Left lung (tissue), 10 donors: ENCODE measurements around the gene KAT8. TPM values are rescaled to one million over a fixed set of nuclear protein-coding genes. Genes with fewer than 3 reads are reported as not detected.
"Not testable (repeated sequence)": the region's sequence is repeated elsewhere in the genome, so short reads cannot be mapped to it uniquely, and the experiment has no call there.

Experiments used
- ATAC-seq: fragments of 200-7000 bp; cut with Tn5 transposase; one replicate; pipeline ENCODE4 v1.9.1; 2020; ENCODE audit warnings: moderate library complexity
- DNase-seq, 4 donors: peaks; one replicate each; pipeline ENCODE4 v3.0.0-alpha.2; 2013 to 2020
- H3K27ac ChIP-seq, 2 donors: fragments of 200-600 bp; sonication (generic) in 1 of 2; one replicate each; pipeline versions ENCODE4 v1.5.0 to v1.8.0; 2020 to 2021
- H3K27me3 ChIP-seq, 2 donors: fragments of 200-600 bp; sonication (generic) in 1 of 2; one replicate each; pipeline versions ENCODE4 v1.5.0 to v1.8.0; 2020 to 2021
- H3K36me3 ChIP-seq, 2 donors: fragments of 200-600 bp; sonication (generic) in 1 of 2; one replicate each; pipeline versions ENCODE4 v1.5.0 to v1.8.0; 2020 to 2021
- H3K4me1 ChIP-seq, 2 donors: fragments of 200-600 bp; one replicate each; pipeline ENCODE4 v1.8.0; 2021
- H3K4me3 ChIP-seq, 2 donors: fragments of 200-600 bp; sonication (generic) in 1 of 2; one replicate each; pipeline versions ENCODE4 v1.5.0 to v1.8.0; 2020 to 2021; ENCODE audit warnings: mild to moderate bottlenecking in 1 of 2
- H3K9me3 ChIP-seq, 2 donors: fragments of 200-600 bp; sonication (generic) in 1 of 2; one replicate each; pipeline versions ENCODE4 v1.5.0 to v1.8.0; 2020 to 2021
- CTCF ChIP-seq, 2 donors: fragments of 200-600 bp; sonication (generic) in 1 of 2; IDR thresholded peaks; one replicate each; pipeline versions ENCODE4 v1.5.0 to v1.8.0; 2021; ENCODE audit warnings: antibody characterized with exemption in 2 of 2
- intact Hi-C, 2 donors: fragments of 100-400 bp; cut with DNase I; formaldehyde crosslinking; loops; one replicate each; pipeline versions ENCODE4 v1.11.2 to v1.14.2; 2022
- polyA plus RNA-seq, 6 donors: library from polyadenylated mRNA; unstranded; fragments of 120-200 nt; gene quantifications; one replicate each; pipeline ENCODE4 v1.2.1, GENCODE V29; 2013; ENCODE audit not compliant: insufficient read length in 6 of 6
- total RNA-seq, 2 donors: library from RNA; stranded (reverse); fragmentation: NEBNext Ultra II Directional; extraction: Animal tissue kit (Norgen Biotek cat#: 25700); gene quantifications; one replicate each; pipeline ENCODE4 v1.2.1, GENCODE V29; 2021
- donor health status: DM: no; HTN: yes; CAD: no.
- donor health status: DM: no; HTN: no; CAD: no.

KAT8 gene
- total and polyA plus RNA-seq, 8 donors = 49.8 to 74.6 (median 61.0) TPM

GRCh38 chr16:31142109-31143010 lies 24.9 kb downstream of the KAT8 start:
- intact Hi-C loops = no loop called here
- ATAC-seq = peak; percentile 94
- Histone ChIP-seq H3K36me3 (no peaks in the 10 kb centered on the region), H3K9me3 (no peaks in the 10 kb centered on the region), H3K27ac (peak overlapping the region; percentile 87 to 92), H3K27me3 (peaks cover 0 to 2% of the 10 kb centered on the region in 2 donors), H3K4me1 (peaks cover 8 to 38% of the 10 kb centered on the region in 2 donors), H3K4me3 (peak overlapping the region; percentile 42 to 46)
- peak; percentile 99 to 100 (median 100) for DNase-seq
- TF ChIP-seq CTCF (IDR thresholded peaks at IDR 0.05) = peak; percentile 96 to 99

DNA sequence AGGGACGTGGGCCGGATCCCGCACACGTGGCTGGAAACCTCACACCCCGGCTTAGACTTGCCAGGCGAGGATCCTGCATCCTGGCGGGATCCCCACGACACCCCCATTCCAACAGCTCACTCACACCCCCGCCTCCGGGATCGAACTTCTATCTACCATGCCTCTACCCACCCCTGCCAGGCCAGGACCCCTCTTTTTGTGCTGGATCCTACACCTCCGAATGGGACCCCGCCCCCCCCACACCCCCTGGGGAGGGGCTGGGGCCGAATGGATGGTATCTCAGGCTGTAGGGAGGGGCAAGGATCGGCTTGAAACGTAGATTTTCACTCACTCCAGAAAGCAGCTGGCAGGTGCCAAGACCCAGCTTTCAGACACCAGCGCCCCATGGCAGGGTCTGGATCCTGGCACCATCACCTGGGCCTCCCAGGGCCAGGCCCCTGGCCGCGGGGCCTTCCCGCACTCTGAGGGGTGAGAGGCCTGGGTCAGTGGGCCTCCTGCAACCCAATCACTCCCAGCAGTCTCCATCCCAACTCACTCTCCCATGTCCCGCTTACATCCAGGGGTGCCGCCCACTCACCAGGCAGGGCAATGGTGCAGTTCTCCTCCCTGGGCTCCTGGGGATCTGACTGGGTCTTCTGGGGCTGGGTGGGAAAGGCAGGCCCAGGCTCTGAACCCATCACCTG lies 25.7 kb downstream of the KAT8 start:
- no peak for ATAC-seq
- H3K27ac ChIP-seq = peak overlapping the region in 1 of 2 donors; percentile 92
- no peak for TF ChIP-seq CTCF (IDR thresholded peaks at IDR 0.05)
- H3K27me3 ChIP-seq = peaks cover 0 to 10% of the 10 kb centered on the region in 2 donors
- no peaks in the 10 kb centered on the region for H3K36me3 ChIP-seq
- H3K4me1 ChIP-seq = peaks cover 8 to 37% of the 10 kb centered on the region in 2 donors
- peak in 1 of 4 donors; percentile 76 for DNase-seq
- peak overlapping the region; percentile 42 to 46 for H3K4me3 ChIP-seq
- no peaks in the 10 kb centered on the region for H3K9me3 ChIP-seq
- intact Hi-C loops = no loop called here

- Histone ChIP-seq H3K4me1 (peaks cover 8 to 32% of the 10 kb centered on the region in 2 donors), H3K4me3 (no peak overlapping the region), H3K9me3 (no peaks in the 10 kb centered on the region), H3K27me3 (peaks cover 0 to 15% of the 10 kb centered on the region in 2 donors), H3K36me3 (no peaks in the 10 kb centered on the region), H3K27ac (no peak overlapping the region)
- ATAC-seq = no peak
- no peak for TF ChIP-seq CTCF (IDR thresholded peaks at IDR 0.05)
- no peak for DNase-seq
- intact Hi-C loops = no loop called here
Measured at GRCh38 chr16:31143694-31144148, 26.3 kb downstream of the KAT8 start.

DNA sequence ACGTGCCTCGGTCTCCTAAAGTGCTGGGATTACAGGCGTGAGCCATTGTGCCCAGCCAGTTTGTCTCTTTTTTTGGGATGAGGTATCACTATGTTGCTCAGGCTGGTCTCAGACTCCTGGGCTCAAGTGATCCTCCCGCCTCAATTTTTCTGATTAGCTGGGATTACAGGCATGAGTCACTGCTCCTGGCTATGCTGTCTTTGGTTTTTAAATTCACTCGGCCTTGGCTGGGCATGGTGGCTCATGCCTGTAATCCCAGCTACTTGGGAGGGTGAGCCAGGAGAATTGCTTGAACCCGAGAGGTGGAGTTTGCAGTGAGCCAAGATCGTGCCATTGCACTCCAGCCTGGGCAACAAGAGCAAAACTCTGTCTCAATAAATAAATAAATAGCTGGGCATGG lies 27.0 kb downstream of the KAT8 start:
- peaks cover 0 to 21% of the 10 kb centered on the region in 2 donors for H3K27me3 ChIP-seq
- intact Hi-C loops, DNase-seq, ATAC-seq, H3K9me3 ChIP-seq, H3K27ac ChIP-seq, H3K36me3 ChIP-seq, H3K4me3 ChIP-seq: not testable (repeated sequence)
- H3K4me1 ChIP-seq = peaks cover 8 to 30% of the 10 kb centered on the region in 2 donors

GRCh38 chr16:31145398-31145990 lies 28.0 kb downstream of the KAT8 start:
- ATAC-seq = no peak
- intact Hi-C loops = no loop called here

More at GRCh38 chr16:31145398-31145990, 28.0 kb downstream of the KAT8 start:
- Histone ChIP-seq H3K4me3 (no peak overlapping the region), H3K27me3 (peaks cover 0 to 21% of the 10 kb centered on the region in 2 donors), H3K9me3 (no peaks in the 10 kb centered on the region), H3K4me1 (peaks cover 8 to 38% of the 10 kb centered on the region in 2 donors), H3K36me3 (no peaks in the 10 kb centered on the region), H3K27ac (no peak overlapping the region)
- peak in 1 of 4 donors; percentile 28 for DNase-seq
- no peak for TF ChIP-seq CTCF (IDR thresholded peaks at IDR 0.05)
